HepG2 (cell line): ENCODE data around the gene SPC24.

Experiments used
- FOXK2 ChIP-seq: fragments of 450-650 bp; IDR thresholded peaks from 2 replicates; pipeline ENCODE4 v1.6.1; 2016
- JUND ChIP-seq: sonication (generic); formaldehyde crosslinking; IDR thresholded peaks from 2 replicates; pipeline ENCODE4 v1.8.0; 2022; ENCODE audit warnings: mild to moderate bottlenecking, missing genetic modification reagents
- NFATC3 ChIP-seq: sonication (generic); formaldehyde crosslinking; IDR thresholded peaks from 2 replicates; pipeline ENCODE4 v1.5.1; 2020; ENCODE audit warnings: mild to moderate bottlenecking, missing genetic modification reagents
- RFX5 ChIP-seq: IDR thresholded peaks from 2 replicates; pipeline ENCODE4 v1.6.1; 2011; ENCODE audit warnings: low read depth, low read length, improper control_type of control experiment
- UBTF ChIP-seq: sonication (generic); formaldehyde crosslinking; IDR thresholded peaks from 2 replicates; pipeline ENCODE4 v1.4.0; 2020; ENCODE audit warnings: mild to moderate bottlenecking, missing genetic modification reagents
- ZFP37 ChIP-seq: sonication (generic); formaldehyde crosslinking; IDR thresholded peaks from 2 replicates; pipeline ENCODE4 v1.4.0; 2020; ENCODE audit warnings: missing genetic modification reagents, borderline replicate concordance
- ZSCAN25 ChIP-seq: sonication (generic); formaldehyde crosslinking; IDR thresholded peaks from 2 replicates; pipeline ENCODE4 v1.8.0; 2022; ENCODE audit warnings: mild to moderate bottlenecking, missing genetic modification reagents
- ZSCAN9 ChIP-seq: IDR thresholded peaks from 2 replicates; pipeline ENCODE4 v1.6.1; 2016; ENCODE audit warnings: borderline replicate concordance

GRCh38 chr19:11155373-11156120 is at the start of gene SPC24:
- TF ChIP-seq FOXK2 (peak; percentile 74; the same call in 1 of the 2 replicates), RFX5 (no peak), NFATC3 (CRISPR knock-in tag) (no peak), ZFP37 (CRISPR knock-in tag) (no peak), ZSCAN25 (CRISPR knock-in tag) (no peak; the same call in 1 of the 2 replicates), UBTF (CRISPR knock-in tag) (no peak; the same call in 1 of the 2 replicates), ZSCAN9 (CRISPR knock-in tag) (peak; percentile 16; the same call in 1 of the 2 replicates), JUND (CRISPR knock-in tag) (no peak)
